GM11168 (cell line): ENCODE results near the gene ZBP1.

Experiments used
- in situ Hi-C: fragments of 300-500 bp; cut with MboI; formaldehyde crosslinking; loops from one replicate; pipeline ENCODE4 v1.12.0; 2022; ENCODE audit warnings: low sequenced_read_pairs; ENCODE audit not compliant: unreplicated experiment

Gene ZBP1, protein sequence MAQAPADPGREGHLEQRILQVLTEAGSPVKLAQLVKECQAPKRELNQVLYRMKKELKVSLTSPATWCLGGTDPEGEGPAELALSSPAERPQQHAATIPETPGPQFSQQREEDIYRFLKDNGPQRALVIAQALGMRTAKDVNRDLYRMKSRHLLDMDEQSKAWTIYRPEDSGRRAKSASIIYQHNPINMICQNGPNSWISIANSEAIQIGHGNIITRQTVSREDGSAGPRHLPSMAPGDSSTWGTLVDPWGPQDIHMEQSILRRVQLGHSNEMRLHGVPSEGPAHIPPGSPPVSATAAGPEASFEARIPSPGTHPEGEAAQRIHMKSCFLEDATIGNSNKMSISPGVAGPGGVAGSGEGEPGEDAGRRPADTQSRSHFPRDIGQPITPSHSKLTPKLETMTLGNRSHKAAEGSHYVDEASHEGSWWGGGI

DNA sequence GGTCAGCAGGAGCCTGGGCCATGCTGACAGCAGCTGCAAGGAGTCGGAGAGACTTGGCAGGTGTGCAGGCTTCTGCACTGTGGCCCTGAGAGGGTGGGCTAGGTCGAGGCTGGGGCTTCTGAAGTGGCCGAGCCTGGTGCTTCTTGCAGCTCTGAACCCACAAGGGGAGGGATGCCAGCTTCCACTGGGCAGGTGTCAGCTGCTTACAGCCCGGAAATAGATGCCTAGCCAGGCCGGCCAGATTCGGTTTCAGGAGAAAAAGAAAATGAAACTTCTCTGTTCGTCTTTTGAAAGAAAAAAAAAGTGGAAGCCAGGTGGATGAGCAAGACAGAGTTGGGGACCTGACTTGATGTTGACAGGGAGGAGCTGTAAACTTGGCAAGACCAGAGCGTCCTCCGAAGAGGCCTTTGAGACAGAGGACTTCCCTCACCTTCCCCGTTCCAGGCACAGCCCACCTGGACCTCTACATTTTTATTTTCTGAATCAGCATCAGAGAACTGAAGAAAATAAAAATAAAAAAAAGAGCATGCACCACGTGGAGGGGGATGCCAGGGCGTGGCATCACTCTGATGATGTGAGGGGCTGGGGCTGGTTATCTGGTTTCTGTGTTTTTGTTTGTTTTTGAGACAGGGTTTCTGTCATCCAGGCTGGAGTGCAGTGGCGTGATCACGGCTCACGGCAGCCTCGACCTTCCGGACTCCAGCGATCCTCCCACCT, at the start of gene ZBP1:
TSS of gene ZBP1 (minus strand) at position 153 of the 717 bp plus-strand sequence. CDS start at position 22, 131 bp downstream.
- in situ Hi-C loops = no loop called here

DNA sequence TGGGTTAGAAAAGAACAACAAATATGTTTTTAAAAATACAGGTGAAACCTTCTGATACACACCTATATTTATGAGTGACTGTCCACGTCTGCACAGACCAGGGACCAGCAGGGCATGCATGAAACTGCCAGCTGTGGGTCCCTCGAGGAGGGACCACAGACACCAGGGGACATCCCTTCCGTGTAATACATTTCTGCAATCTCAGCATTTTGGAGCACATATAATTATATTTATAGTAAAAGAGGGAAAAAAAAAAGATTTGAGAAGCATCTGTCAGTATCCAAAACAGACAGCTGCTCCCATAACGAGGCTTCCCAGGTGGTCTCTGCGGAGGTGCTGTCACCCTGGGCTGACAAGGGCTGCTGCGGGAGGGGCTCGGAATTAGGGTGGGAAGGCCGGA, 49.4 kb upstream of the ZBP1 start:
- in situ Hi-C loops = no loop called here

DNA sequence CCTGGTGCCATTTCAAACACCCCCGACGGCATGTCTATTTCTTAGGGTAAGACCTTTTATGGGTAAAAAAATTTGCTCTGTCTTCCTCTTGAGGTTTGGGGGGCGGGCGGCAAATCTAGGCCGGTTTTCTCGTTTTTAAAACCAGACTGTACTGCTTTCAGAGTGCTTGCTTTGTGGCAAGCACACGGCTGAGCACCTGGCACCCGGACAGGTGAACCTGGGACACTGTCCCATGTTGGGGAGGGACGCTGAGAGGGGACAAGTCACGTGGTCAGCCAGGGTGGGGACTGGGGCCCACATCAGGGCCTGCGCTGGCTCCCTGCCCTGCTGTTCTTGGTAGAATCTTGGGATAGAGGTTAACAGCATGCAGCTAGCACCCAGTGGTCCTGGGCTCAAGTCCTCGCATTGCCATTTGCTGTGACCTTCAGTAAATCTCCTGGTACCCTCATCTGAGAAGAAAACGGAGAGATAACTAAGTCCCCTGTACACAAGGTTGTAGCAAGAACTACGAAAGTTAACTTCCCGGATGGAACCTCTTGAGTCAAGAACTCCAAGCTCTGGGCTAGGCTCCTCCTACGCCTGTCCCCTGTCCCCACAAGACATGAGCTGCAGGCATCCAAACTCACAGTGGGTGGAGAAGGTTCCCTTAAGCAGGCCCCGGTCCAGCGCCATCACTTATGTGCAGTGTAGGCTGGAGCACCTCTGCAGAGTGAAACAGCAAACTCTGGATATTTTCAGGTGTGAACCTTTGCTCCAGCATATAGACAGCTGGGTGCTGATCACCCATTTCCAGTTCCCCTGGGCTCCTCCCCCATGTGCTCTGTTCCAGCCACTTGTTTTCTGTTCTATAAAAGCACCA, 47.9 kb upstream of the ZBP1 start:
- in situ Hi-C loops = no loop called here

DNA sequence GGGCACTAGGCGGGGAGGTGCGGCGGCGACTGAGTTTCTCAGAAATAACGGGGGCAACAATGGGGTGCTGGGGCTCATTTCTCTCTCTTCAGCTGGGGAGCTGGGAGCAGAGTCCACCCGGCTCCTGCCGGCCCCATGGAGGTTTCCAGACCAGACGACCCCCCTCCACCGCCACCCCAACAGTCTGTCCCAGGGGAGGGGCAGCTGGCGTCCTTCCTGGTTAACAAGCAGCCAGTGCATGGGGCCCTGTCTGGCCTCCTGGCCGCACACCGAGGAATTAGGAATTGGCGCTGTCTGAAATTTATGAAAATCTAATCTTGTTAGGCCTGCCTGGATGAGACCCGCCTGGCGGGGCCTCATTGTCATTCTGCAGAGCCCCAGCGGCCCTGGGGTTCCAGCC, 47.2 kb upstream of the ZBP1 start:
- in situ Hi-C loops = no loop called here

DNA sequence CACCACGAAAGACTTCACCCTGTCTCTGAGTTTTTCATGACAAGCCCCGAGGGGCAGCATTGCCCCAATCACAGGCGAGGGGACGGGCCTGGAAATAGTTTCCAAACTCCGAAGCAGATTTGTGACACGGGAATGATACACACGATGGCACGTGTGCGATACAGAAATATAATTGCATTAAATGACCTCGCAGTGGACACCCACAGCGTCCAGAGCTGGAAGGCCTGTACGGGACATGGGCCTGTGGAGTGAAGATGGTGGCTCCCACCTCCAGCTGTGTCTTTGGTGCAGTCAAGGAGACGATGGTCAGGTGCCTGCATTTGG, 46.6 kb upstream of the ZBP1 start:
- in situ Hi-C loops = no loop called here

DNA sequence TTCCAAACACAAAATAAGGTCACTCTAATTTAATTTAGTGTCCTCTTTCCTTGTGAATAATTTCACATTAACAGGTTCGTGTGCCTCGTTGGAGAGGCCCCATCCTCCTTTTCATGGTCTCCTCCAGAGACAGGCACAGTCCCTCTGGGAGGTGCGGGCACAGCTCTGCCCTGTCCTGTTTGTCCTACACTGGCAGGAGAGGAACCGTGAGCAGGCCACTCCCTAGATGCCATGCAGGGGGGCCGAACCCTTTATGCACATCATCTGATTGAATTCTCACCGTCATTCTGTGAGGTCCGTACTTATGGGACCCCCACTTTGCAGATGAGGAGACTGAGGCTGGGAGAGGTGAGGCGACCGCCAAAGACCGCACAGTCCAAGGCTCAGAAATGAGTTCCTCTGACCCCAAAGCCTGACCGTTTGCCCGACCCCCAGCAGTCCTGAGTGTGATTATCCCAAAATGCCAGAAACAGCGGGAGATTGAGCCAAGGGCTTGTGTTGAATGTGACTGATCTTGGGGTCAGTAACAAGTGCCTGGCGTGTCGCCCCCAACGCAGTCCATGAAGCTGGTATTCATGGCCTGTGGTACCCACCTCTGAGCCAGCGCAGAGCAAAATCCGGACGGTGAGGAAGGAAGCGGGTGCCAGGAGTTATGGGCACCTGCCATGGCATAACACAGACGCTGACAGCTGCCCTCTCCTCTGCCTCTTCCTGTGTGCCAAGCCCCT, 46.0 kb upstream of the ZBP1 start:
- in situ Hi-C loops = no loop called here

DNA sequence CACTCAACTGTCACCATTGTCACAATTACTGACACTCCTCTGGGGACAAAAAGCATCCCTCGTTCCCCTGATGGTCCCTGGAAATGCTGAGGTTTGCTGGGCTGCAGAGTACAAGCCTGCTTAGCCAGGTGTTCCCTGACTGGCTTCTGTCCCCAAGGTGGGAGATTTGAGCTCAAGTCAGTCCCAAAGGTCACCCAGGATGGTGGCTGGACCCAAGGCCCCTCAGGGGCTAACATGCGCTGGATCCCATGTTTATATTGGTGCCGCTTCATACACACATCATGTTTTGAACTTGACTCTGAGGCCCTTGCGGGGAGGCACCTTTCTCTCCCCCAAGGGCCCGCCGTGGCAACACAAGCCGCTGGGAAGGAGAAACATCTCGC, 45.4 kb upstream of the ZBP1 start:
- in situ Hi-C loops = no loop called here

DNA sequence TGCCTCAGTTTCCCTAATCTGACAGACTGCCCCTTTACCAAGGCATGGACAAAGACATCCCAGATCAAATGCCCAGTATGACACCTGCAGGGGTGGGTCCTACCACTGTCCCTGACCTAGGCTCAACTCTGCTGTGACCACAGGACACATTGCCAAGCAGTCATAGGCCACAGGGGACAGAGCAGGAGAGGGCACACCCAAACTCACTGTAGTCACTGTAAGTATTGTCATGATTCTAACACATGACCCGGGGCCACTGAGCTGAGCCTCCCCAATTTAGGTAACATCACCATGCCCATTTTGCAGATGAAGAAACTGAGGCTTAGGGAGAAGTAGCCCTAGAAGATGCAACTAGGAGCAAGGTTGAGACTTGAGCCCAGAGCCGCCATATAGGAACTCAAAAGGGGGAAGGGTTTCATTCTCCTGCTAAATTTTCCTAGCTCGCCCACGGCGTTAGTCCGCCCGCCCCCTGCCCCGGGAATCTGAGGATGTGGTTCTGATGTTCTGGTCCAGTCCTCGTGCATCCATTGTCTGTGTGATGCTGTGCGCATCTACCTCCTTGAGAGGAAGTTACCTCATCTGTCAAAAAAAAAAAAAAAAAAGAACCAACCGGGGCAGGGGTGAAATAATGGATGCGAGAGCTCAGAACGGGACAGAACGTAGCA, 44.8 kb upstream of the ZBP1 start:
- in situ Hi-C loops = no loop called here

DNA sequence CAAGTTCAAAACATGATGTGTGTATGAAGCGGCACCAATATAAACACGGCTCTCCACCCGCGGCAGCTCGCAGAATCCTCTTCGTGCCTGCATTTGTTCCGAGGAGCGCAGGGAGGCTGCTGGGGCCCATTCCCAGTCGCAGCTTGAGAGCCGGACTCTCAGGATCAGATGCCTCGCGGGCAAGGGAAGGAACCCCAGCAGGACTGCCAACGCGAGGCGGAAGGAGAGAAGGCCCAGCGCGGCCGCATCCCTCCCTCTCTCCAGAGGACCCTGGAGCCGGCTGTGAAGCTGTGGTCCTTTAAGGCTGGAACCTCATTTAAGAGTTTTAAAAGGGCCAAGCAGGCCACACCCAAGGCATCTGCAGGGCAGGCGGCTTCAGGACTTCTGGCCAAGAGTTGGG, 44.2 kb upstream of the ZBP1 start:
- in situ Hi-C loops = no loop called here

DNA sequence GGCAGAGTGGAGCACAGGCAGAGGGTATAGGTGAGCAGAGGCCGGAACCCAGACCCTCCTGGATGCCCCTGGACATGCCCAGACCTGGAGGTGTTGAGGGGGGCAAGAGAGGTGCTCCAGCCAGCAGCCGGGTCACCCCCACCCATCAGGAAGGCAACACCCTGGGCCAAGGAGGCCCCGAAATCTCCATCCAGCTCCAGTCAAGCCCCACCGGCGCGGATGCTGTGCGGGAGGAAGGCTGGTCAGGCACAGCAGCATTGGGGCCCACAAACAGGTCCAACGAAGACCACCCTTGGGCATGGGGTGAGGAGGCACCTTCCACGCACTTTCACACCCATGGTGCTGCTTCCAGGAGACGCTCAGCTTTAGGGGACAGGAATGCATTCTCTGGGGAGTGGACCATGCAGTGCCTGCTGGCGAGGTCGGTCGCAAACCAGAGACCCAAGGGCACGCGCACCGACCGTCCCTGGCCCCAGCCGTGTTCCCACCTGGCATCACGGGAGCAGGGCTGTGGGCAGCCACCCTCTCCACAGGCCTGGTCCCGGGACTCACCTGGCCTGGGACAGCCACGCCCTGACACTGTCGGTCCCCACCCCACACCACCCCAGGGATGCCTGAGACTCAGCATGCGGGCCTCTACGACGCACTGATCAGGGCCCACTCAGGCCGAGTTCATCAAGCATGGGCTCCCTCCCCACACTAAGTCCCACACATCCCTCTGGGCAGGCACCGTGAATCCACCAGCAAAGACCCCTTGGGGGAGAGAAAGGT, 43.6 kb upstream of the ZBP1 start:
- in situ Hi-C loops = no loop called here

DNA sequence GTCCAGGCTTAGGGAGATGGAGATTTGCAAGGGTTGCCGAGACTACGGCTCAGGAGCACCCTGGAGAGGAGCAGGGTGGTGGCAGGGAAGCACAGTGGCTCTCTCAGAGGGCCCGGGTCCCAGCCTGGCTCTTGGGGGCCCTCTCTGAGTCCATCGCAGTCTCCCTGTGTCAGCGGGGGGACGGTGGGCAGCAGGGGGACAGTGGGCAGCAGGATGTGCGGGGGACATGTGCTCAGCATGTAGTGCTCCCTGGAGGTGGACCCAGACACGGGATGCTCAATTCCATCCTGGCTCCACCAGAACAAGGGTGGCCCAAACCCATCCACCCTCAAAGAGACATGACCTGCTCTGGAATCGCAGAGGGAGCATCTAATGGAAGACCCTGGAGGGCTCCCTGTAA, 43.0 kb upstream of the ZBP1 start:
- in situ Hi-C loops = no loop called here

DNA sequence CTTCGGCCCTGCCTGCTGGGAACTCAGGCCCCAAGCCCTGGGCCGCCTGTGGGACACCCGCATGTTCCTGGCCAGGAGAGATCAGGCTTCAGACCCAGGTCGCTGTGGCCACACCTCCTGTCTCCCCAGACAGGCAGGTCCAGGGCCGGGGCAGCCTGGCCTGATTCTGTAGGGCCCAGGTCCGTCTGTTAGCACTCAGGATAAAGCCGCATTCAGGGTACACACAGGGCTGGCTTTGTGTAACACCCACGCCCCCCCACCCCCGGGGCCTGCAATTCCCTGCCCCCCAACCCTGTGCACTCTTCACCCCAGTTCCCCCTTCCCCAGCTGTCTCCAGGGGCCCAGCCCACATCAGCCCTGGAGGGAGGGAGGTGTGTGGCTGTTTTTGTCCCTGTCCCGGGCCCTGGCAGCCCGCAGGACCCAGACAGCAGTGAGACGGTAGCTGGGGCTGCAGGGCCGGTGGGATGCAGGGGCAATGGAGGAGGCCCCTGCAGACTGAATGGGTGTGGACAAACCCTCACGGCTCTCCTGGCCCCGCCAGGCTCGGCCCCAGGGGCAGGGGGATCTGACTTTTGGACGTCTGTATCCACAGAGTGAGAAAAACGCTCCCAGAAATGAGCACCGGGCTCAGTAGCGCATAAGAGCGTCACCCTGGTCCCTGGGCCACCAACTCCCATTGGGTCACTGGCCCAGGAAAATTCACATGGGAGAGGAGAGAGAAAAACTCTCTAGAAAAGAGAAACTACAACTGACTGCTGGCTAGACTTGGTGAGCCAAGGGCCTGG, 42.4 kb upstream of the ZBP1 start:
- in situ Hi-C loops = no loop called here

DNA sequence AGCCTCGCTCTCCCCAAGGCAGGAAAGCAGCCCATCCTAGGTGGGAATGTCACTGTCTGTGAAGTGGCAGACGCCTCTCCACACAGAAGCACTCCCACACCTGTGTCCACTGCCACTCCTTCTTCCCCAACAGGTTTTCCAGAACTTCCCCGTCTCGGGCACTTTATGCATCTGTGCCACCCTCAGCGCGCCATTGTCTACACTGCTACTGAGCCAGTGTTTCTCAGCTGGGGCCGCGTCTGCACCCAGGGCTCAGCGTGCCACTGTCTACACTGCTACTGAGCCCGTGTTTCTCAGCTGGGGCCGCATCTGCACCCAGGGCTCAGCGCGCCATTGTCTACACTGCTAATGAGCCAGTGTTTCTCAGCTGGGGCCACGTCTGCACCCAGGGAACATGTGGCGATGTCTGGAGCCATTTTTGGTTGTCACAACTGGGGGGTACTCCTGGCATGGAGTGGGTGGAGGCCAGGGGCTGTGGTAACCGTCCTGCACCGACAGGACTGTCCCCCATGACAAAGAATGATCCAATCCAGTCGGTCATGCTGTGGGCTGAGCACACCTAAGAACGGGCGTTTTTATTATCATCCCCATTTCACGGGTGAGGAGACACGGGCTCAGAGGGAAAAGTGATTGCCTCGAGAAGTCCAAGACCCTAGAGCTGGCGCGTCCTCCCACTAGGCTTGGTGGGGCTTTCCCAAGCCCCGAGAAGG, 41.7 kb upstream of the ZBP1 start:
- in situ Hi-C loops = no loop called here

DNA sequence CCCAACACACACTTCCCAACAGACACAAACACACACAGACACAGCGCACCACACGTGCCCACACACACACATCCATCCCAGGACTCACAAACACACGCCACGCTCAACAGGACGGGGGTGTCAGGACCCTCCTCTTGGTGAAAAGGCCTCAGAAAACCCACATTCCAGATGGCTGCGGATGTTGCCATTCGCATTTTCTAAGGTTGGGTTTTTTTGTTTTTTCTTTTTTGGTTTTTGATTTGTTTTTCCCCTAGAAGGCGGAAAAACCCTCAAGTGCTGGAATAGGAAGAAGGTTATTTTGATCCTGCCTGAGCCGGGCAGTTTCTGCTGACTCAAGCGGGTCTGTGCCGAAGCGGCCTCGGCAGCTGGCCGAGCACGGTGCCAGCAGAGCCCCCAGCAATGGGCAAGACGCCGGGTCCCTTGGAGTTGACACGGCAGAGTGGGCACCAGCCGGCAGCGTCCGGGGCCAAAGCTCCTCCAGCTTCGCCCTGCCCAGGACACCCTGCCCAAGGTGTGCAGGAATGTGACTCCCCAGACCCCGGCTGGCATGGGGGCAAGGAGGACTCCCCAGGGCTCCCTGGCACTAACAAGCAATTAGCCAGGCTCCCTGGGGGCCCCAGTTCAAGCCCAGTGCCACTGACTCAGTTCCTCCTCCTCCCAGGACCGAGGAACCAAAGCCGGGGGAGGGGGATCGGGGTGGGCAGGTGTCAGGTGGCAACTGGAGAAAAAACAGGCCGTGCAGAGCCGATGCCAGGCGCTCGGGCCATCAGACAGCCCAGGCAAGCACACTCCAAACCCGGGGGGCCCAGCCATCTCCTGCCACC, 40.9 kb upstream of the ZBP1 start:
- in situ Hi-C loops = no loop called here

DNA sequence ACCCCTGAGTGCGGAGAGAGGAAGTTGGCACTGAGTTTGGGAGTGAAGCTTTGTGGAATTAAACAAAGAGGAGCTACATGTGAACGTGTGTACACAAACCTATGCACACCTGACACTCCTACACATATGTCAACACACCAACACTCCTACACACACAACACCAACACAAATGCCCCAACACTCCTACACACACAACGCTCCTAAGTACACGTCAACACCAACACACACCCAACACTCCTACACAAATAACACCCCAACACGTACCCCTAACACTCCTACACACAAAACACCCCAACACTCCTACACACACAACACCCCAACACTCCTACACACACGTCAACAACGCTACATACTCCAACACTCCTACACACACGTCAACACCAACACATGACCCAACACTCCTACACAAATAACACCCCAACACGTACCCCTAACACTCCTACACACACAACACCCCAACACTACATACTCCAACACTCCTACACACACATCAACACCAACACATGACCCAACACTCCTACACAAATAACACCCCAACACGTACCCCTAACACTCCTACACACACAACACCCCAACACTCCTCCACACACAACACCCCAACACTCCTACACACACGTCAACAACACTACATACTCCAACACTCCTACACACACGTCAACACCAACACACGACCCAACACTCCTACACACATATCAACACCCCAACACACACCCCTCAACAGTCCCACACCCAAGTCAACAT, 40.1 kb upstream of the ZBP1 start:
- in situ Hi-C loops = no loop called here

DNA sequence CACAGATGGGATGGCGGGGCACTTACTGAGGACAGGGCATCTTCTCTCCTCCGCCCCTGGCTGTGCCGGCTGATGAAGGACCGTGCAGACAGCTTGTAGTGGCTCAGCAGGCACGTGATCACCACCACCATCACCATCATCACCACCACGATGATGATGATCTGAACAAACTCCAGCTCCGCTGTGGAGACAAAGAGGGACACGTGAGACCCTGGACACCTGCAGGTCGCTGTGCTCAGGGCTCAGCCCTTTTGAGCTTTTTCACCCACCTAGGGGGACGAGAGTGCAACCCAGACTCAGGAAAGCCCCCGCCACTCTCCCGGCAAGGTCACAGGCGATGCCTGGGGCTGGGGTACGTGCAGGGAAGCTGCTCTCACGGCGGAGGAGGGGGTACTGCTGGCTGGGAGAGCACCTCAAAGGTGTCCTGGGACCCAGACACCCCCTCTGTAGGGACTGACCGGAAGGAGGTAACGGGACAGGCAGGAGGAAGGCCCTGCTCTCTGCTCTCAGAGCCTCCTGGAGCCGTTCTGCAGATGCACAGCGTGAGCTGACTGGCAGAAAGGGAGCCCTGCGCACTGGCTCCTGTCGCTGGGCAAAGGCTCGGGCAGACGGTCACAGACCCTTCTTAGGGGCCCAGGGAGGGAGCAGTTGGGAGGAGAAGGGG, 39.4 kb upstream of the ZBP1 start:
- in situ Hi-C loops = no loop called here
